ENCODE measurements around the gene CMC4.

The CMC4 gene

DNA sequence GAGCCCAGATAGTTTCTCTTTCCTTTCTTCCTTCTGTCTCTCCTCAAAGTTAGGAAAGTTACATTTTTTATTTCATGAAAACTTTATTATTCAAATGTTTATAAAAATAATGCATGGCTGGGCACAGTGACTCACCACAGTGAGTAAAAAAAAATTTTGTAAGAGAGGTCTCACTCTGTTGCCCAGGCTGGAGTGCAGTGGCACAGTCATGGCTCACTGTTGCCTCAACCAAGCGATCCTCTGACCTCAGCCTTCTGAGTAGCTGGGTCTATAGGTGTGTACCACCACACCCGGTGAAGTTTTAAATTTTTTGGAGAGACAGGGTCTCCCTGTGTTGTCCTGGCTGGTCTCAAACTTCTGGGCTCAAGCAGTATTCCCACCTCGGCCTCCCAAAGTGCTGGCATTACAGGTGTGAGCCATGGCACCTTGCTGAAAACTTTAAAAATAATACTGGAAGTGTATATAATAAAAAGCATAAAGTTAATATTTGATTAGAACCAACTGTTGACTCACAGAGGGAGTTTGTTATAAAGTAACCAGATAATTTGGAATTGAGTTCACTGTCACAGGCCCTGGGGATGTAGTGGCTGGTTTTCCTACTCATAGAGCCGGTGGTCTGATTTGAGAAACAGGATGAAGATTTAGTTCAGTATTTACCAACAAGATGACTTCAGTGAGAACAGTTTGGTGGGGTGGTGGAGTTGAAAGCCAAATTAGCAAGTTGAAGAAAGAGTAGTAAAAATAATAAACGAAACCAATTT lies 18.0 kb downstream of the CMC4 start:
- DNase-seq, result no peak

DNA sequence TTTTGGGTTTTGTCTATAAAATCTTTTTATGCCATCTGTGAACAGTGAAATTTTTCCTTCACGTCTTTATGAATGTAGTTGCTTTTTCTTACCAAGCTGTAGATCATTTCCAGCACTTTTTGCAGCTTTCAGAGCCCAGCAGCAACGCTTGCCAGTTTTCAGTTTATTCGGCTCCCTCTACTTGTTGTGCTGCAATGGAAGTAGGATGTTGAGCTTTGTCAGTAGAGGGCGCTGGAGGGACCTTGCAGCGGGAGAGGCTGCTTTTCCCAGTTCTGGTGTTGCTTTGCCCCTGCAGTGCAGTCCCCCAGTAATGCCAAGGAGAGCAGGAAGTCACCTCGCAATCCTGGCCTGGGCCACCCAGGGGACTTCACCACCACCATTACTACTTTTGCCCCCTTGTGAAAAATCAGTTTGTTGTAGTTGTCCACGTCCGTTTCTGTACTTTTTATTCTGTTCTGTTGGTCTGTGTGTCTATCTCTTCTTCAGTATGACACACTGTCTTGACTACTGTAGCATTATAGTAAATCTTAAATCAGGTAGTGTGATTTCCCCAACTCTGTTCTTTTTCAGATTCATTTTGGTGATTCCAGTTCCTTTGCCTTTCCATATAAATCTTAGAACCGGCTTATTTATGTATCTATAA lies 21.8 kb downstream of the CMC4 start:
- DNase-seq, result no peak

GRCh38 chrX:155046811-155047528 lies 24.0 kb downstream of the CMC4 start:
- no peak for DNase-seq

DNA sequence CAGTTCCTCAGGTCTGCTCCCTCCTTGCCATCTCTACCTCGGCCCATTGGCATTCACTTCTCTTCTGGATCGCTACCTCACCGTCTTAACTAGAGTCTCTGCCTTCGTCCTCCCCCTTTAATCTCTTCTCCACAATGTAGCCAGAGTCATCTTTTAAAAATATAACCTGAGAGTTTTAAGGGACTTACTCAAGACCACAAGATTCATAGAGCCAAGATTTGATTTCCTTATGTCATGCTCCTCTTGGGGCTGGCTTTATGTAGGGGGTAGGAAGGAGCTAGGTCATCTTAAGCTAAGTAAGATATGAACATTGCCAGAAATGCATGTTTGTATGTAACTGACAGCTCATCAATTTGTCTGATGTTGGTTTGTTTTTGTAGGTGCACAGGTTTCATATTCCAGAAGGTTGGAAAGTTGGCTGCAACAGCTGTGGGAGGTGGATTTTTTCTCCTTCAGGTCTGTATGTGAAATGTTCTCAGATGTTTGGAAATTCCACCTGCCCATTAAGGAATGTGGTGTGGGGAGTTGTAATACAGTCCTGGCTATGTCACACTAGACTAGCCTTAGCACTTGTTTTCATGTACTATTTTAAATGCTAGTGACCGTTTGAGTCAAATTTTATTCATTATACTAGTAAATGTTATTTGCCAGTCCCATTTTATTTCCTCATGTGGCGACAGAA lies 24.7 kb downstream of the CMC4 start:
- no peak for DNase-seq

GRCh38 chrX:155035688-155036087 lies 35.2 kb downstream of the CMC4 start:
- no peak for DNase-seq

- no peak for DNase-seq
These were observed 39.3 kb downstream of the CMC4 start for GRCh38 chrX:155031657-155032056.

DNA sequence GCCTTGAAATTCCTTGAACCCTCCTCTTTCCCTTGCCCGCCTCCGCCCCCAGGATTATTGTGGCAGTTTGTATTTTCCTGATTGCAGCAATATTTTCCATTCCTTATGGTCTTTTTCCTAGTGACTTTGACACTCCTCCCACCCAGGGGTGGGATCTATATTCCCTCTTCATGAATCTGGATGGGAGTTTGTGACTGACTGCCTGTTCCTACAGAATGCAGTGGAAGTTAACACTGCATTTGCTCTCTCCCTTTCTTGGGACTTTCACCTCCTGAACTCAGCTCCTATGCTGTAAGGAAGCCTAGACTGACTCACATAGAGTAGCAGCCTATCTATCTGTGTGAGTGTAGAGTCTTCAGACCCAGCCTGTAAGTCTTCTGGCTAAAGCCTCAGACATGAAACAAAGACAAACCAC lies 42.1 kb downstream of the CMC4 start:
- DNase-seq, result no peak

DNA sequence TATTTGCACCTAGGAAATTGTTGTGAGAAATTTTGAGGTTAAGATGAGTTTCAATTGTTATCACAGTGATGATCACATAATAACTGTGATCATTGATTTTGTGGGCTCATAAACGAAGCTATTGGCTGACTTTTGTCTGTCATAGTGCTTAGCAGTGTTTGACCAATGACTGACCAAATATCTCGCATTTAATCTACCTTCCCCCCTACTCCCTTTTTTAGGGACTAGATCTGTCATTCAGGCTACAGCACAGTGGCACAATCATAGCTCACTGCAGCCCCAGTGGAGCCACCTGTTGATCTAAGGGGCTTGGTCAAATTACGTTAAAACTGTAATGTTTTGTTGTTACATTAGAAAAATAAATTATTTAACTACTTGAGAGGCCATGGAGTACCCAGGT lies 42.8 kb downstream of the CMC4 start:
- no peak for DNase-seq

DNA sequence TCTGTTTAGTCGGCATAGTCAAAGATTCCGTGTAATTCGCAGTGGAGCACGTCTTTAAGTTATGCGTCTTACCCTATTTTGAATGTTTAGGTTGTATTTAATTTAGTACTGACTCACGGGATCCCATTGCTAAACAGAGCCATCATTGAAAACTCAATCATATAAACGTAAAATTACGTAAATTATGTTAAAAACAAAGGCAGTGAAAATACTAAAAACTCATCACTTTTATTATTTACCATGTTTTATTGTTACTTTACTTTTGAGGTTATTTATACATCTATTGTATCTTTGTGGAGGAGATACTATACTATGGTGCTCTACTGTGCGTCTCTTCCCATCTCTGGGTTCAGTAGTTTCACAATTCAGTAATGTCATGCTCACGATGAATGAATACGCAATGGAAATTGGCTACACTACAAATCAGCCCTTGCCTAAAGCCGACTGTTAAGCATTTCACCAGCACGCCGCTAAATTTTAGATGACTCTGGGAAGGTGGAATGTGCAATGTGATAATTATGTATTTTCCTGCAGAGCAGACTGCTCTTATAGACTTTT lies 43.3 kb downstream of the CMC4 start:
- peak; percentile 14 for DNase-seq

DNA sequence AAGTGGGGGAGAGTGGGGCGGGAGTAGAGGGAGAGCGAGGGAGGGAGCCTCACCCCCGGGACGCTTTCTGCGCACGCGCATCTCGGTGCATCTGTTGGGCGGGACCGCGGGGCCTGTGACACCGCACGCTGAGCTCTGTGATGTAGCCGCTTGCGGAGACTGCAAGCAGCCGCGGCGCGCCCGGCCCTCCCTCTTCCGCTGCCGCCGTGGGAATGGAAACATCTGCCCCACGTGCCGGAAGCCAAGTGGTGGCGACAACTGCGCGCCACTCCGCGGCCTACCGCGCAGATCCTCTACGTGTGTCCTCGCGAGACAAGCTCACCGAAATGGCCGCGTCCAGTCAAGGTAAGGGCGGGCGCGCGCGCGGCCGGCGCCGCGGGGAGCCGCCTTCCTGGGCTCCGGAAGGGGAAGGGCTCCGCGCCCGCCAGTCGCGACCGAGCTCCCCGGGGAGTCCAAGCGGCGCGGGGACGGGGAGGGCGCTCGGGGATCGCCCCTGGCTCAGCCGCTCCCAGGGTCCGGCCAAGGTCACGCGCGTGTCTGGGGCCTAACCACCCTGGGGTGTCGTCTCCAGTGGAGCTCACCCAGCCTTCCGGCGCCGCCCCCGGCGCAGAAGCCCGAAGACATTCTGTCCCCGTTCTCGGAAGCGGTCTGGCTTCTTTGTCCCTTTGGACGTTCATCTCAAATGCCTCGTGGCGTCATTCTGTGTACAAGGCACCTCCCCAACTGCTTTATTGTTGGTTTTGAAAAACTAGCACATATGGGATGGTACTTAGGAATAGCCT lies 44.0 kb downstream of the CMC4 start, which contains the start of gene FUNDC2:
Gene FUNDC2 (plus strand): TSS at position 118 of the 782 bp plus-strand sequence. CDS start 95 bp downstream, at position 213.
- peak; percentile 98 for DNase-seq

DNA sequence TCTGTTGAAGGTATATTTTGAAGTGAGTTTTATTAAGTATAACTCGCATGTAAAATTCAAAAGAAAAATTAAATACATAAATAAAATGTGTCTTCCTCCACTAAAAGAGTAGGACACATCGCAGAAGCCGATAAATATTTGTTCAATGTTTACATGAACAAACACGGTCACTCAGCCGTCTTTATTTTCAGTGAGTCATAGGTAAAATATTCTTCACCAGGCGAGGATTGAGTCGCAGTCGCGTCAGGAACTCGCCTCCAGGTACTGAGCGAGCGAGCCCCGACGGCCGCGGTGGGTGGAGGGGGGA lies 44.6 kb downstream of the CMC4 start:
- no peak for DNase-seq

GRCh38 chrX:155023907-155024833 lies 46.8 kb downstream of the CMC4 start:
- DNase-seq, result no peak

GRCh38 chrX:155022585-155022984 lies 48.4 kb downstream of the CMC4 start, which contains the start of gene F8:
Gene F8 (minus strand): TSS chrX:155022723. CDS start chrX:155022552, 171 bp downstream.
- no peak for DNase-seq

- DNase-seq, result no peak
These were observed 50.3 kb downstream of the CMC4 start for GRCh38 chrX:155020591-155020990.
